HG02943 (cell line): ENCODE measurements around the gene CRY1.
A peak's percentile ranks its signal among the peaks of the same experiment; 100 is the strongest.
"Not testable (repeated sequence)": the region's sequence is repeated elsewhere in the genome, so short reads cannot be mapped to it uniquely, and the experiment has no call there.

Experiments
- ATAC-seq: cut with Tn5 transposase; IDR thresholded peaks from one replicate; pipeline ENCODE4 v1.9.1; 2021; ENCODE audit warnings: mild to moderate bottlenecking, low read depth, moderate library complexity; ENCODE audit not compliant: unreplicated experiment

The CRY1 gene

GRCh38 chr12:107019546-107019945, 73.8 kb downstream of the CRY1 start:
- no peak for ATAC-seq

- ATAC-seq, result no peak
Observed at GRCh38 chr12:107017042-107017441, 76.3 kb downstream of the CRY1 start.

GRCh38 chr12:107014055-107014454, 79.3 kb downstream of the CRY1 start:
- no peak for ATAC-seq

GRCh38 chr12:107012736-107013425, 80.5 kb downstream of the CRY1 start:
- no peak for ATAC-seq

GRCh38 chr12:107011519-107011918, 81.8 kb downstream of the CRY1 start:
- ATAC-seq, result no peak

- no peak for ATAC-seq
Observed at GRCh38 chr12:107007411-107007810, 85.9 kb downstream of the CRY1 start.

- not testable (repeated sequence) for ATAC-seq
Observed at GRCh38 chr12:107002665-107003064, 90.7 kb downstream of the CRY1 start.

GRCh38 chr12:106999446-106999845, 93.9 kb downstream of the CRY1 start:
- ATAC-seq, result no peak

- no peak for ATAC-seq
Observed at GRCh38 chr12:106997916-106998315, 95.4 kb downstream of the CRY1 start.

GRCh38 chr12:106996102-106996501, 97.2 kb downstream of the CRY1 start:
- not testable (repeated sequence) for ATAC-seq

GRCh38 chr12:106994579-106995220, 98.6 kb downstream of the CRY1 start:
- no peak for ATAC-seq

- no peak for ATAC-seq
Observed at GRCh38 chr12:106987846-106988245, 105.5 kb downstream of the CRY1 start.

GRCh38 chr12:106986625-106987389, 106.5 kb downstream of the CRY1 start, which contains the start of gene MTERF2:
Gene MTERF2 (minus strand): TSS chr12:106987146. CDS start chr12:106978714, 8,432 bp downstream.
- peak; percentile 90 for ATAC-seq

- ATAC-seq, result peak; percentile 3
Observed at GRCh38 chr12:106986135-106986534, 107.2 kb downstream of the CRY1 start.

GRCh38 chr12:106985479-106985878, 107.9 kb downstream of the CRY1 start:
- ATAC-seq, result no peak

- ATAC-seq, result no peak
Observed at GRCh38 chr12:106984588-106985137, 108.7 kb downstream of the CRY1 start.

GRCh38 chr12:106982229-106982628, 111.1 kb downstream of the CRY1 start:
- no peak for ATAC-seq

GRCh38 chr12:106981788-106982187, 111.6 kb downstream of the CRY1 start:
- ATAC-seq, result no peak

GRCh38 chr12:106980944-106981343, 112.4 kb downstream of the CRY1 start:
- ATAC-seq, result no peak

GRCh38 chr12:106978035-106978800, 115.1 kb downstream of the CRY1 start:
- ATAC-seq, result no peak
